A549 (cell line): ENCODE measurements around the gene SORCS2. TPM values are rescaled to one million over a fixed set of nuclear protein-coding genes. Genes with fewer than 3 reads are reported as not detected.

Experiments
- ATAC-seq, 2 experiments: fragments of 200-7000 bp in 1 of 2; fragments of >200 bp in 1 of 2; cut with Nextera tagmentation in 1 of 2; cut with Tn5 transposase in 1 of 2; 3 replicates each; pipeline versions ENCODE4 v1.8.0 to v1.9.1; 2018 to 2020; ENCODE audit warnings: mild to moderate bottlenecking in 1 of 2, moderate library complexity in 1 of 2
- CTCF ChIA-PET: fragments of 300-600 bp; sonication (Branson Sonifier 250); formaldehyde crosslinking; extraction: SDS; loops from one replicate; lab custom pipeline; 2021; ENCODE audit warnings: antibody characterized with exemption, inconsistent platforms; lab: Yijun Ruan, JAX
- POLR2A ChIA-PET: fragments of 350-600 bp; formaldehyde crosslinking; extraction: SDS; loops from one replicate; lab custom pipeline; 2021; ENCODE audit warnings: antibody characterized with exemption, inconsistent platforms; lab: Yijun Ruan, JAX
- DNase-seq, 2 experiments: peaks; one replicate each; pipeline versions ENCODE4 v3.0.0 to v3.0.0-alpha.2; 2011 to 2016; ENCODE audit warnings: low read depth in 1 of 2, low spot score in 1 of 2
- FAIRE-seq: peaks from 2 replicates; lab custom pipeline; 2011; peaks lifted over from hg19 to GRCh38; lab: Jason Lieb, UNC
- H3K27ac ChIP-seq, 2 experiments: fragments of >200 bp; sonication (Bioruptor Twin); formaldehyde crosslinking; 3 replicates each; pipeline ENCODE4 v1.5.1; 2016 to 2017
- H3K4me1 ChIP-seq: fragments of >200 bp; sonication (Bioruptor Twin); formaldehyde crosslinking; 3 replicates; pipeline ENCODE4 v1.6.1; 2016
- H3K4me2 ChIP-seq: fragments of >200 bp; sonication (Bioruptor Twin); formaldehyde crosslinking; 3 replicates; pipeline ENCODE4 v1.6.1; 2016
- H3K4me3 ChIP-seq: fragments of >200 bp; sonication (Bioruptor Twin); formaldehyde crosslinking; 3 replicates; pipeline ENCODE4 v1.5.1; 2016
- H3K9me3 ChIP-seq: fragments of >200 bp; sonication (Bioruptor Twin); formaldehyde crosslinking; 3 replicates; pipeline ENCODE4 v1.6.1; 2016
- BCL3 ChIP-seq: fragments of >200 bp; sonication (Bioruptor Twin); formaldehyde crosslinking; IDR thresholded peaks from 3 replicates; pipeline ENCODE4 v1.6.1; 2016
- CEBPB ChIP-seq, 2 experiments: fragments of >200 bp in 1 of 2; sonication (Bioruptor Twin) in 1 of 2; formaldehyde crosslinking in 1 of 2; IDR thresholded peaks; 2 replicates each; pipeline ENCODE4 v1.6.1; 2012 to 2016
- CTCF ChIP-seq: fragments of >200 bp; sonication (Bioruptor Twin); formaldehyde crosslinking; IDR thresholded peaks from 3 replicates; pipeline ENCODE4 v1.5.1; 2016
- E2F6 ChIP-seq: IDR thresholded peaks from 2 replicates; pipeline ENCODE4 v1.6.1; 2012; ENCODE audit warnings: low read depth, borderline replicate concordance
- FOXS1 ChIP-seq: fragments of 250-450 bp; sonication (Bioruptor Pico); IDR thresholded peaks from 2 replicates; pipeline ENCODE4 v1.5.0; 2020; ENCODE audit warnings: mild to moderate bottlenecking, moderate library complexity
- GATA3 ChIP-seq: IDR thresholded peaks from 2 replicates; pipeline ENCODE4 v1.6.1; 2012; ENCODE audit warnings: borderline replicate concordance
- HEYL ChIP-seq: fragments of 250-450 bp; sonication (Bioruptor Pico); IDR thresholded peaks from 2 replicates; pipeline ENCODE4 v1.8.0; 2021; ENCODE audit warnings: mild to moderate bottlenecking, moderate library complexity
- HOXA7 ChIP-seq: fragments of 250-450 bp; sonication (Bioruptor Pico); IDR thresholded peaks from 2 replicates; pipeline ENCODE4 v1.5.0; 2020; ENCODE audit warnings: mild to moderate bottlenecking, moderate library complexity
- HOXB5 ChIP-seq: fragments of 250-450 bp; sonication (Bioruptor Pico); IDR thresholded peaks from 2 replicates; pipeline ENCODE4 v1.5.0; 2020; ENCODE audit warnings: mild to moderate bottlenecking, moderate library complexity
- JUNB ChIP-seq: fragments of >200 bp; sonication (Bioruptor Twin); formaldehyde crosslinking; IDR thresholded peaks from 2 replicates; pipeline ENCODE4 v1.6.1; 2016
- KDM1A ChIP-seq: fragments of 200-600 bp; sonication (generic); IDR thresholded peaks from 2 replicates; pipeline ENCODE4 v1.6.1; 2016; ENCODE audit warnings: low read depth, mild to moderate bottlenecking
- MAX ChIP-seq: IDR thresholded peaks from 2 replicates; pipeline ENCODE4 v1.6.1; 2012
- NPAS2 ChIP-seq: fragments of 250-450 bp; sonication (Bioruptor Pico); IDR thresholded peaks from 2 replicates; pipeline ENCODE4 v1.8.0; 2022; ENCODE audit warnings: mild to moderate bottlenecking, moderate library complexity, borderline replicate concordance
- PBX3 ChIP-seq: IDR thresholded peaks from 2 replicates; pipeline ENCODE4 v1.6.1; 2012
- PHF8 ChIP-seq: fragments of 200-600 bp; sonication (generic); IDR thresholded peaks from 2 replicates; pipeline ENCODE4 v1.6.1; 2016; ENCODE audit warnings: low read depth, mild to moderate bottlenecking, antibody characterized with exemption, moderate library complexity, borderline replicate concordance
- RAD21 ChIP-seq, 2 experiments: fragments of >200 bp in 1 of 2; sonication (Bioruptor Twin) in 1 of 2; formaldehyde crosslinking in 1 of 2; IDR thresholded peaks in 1 of 2; conservative IDR thresholded peaks in 1 of 2; 2 replicates in 1 of 2; 3 replicates in 1 of 2; pipeline ENCODE4 v1.6.1; 2012 to 2018; ENCODE audit warnings: inconsistent platforms in 1 of 2
- REST ChIP-seq: fragments of 200-600 bp; sonication (generic); IDR thresholded peaks from 2 replicates; pipeline ENCODE4 v1.6.1; 2016; ENCODE audit warnings: antibody characterized with exemption, mild to moderate bottlenecking, moderate library complexity
- RFX5 ChIP-seq: fragments of 450-650 bp; IDR thresholded peaks from 2 replicates; pipeline ENCODE4 v1.7.1; 2014; ENCODE audit warnings: antibody characterized with exemption, mild to moderate bottlenecking, moderate library complexity
- SMC3 ChIP-seq: fragments of >200 bp; sonication (Bioruptor Twin); formaldehyde crosslinking; IDR thresholded peaks from 3 replicates; pipeline ENCODE4 v1.6.1; 2018; ENCODE audit warnings: inconsistent platforms
- USF2 ChIP-seq: fragments of 450-650 bp; IDR thresholded peaks from 2 replicates; pipeline ENCODE4 v1.6.1; 2014; ENCODE audit warnings: antibody characterized with exemption
- ZC3H11A ChIP-seq: fragments of 450-650 bp; IDR thresholded peaks from 2 replicates; pipeline ENCODE4 v1.6.1; 2014; ENCODE audit warnings: antibody characterized with exemption, mild to moderate bottlenecking
- WGBS: methylation state at CpG from one replicate; pipeline ENCODE4 v1.1.6; 2017; ENCODE audit errors: missing lambda C conversion rate; 5-methylcytosine and 5-hydroxymethylcytosine counted together
- polyA plus RNA-seq, 4 experiments: library from polyadenylated mRNA; depleted of rRNA in 3 of 4; stranded (reverse); fragments of >200 nt; fragmentation: RNase III in 1 of 4; extraction: RNeasy Plus Mini Kit Qiagen cat#74134 plus additional on column Dnase treatment in 1 of 4; gene quantifications; 2 replicates in 3 of 4; 3 replicates in 1 of 4; pipeline ENCODE4 v1.2.3, GENCODE V29; 2011 to 2017

Gene SORCS2
- polyA plus RNA-seq, 2 of the 4 experiments (the other 2 are of a cell fraction) = 1.4 to 4.6 TPM

- Histone ChIP-seq H3K4me1 (no peaks in the 10 kb centered on the region), H3K4me2 (no peak overlapping the region), H3K27ac (no peak overlapping the region), H3K4me3 (no peak overlapping the region), H3K9me3 (no peaks in the 10 kb centered on the region)
- ChIA-PET POLR2A (no interaction called here), CTCF (interaction anchor here (1.6 kb wide), 1 partner anchor 33 kb away, joined by 3 read pairs; no protein-coding TSS in a partner anchor)
- DNase-seq (no peak), FAIRE-seq (no peak), ATAC-seq (no peak)
- 87% methylated on average over 15 of the region's 28 CpGs for WGBS
- TF ChIP-seq E2F6 (no peak), RFX5 (no peak), KDM1A (no peak)
Measured at GRCh38 chr4:7675612-7676320, 483.4 kb downstream of the SORCS2 start.

- CTCF ChIA-PET = no interaction called here
- Histone ChIP-seq H3K4me3 (no peak overlapping the region), H3K9me3 (no peaks in the 10 kb centered on the region), H3K4me2 (no peak overlapping the region), H3K27ac (no peak overlapping the region), H3K4me1 (no peaks in the 10 kb centered on the region)
- WGBS = 25% methylated on average over 2 of the region's 4 CpGs
- POLR2A ChIA-PET = no interaction called here
- DNase-seq (no peak), ATAC-seq (no peak), FAIRE-seq (no peak)
- no peak for TF ChIP-seq JUNB
Measured at GRCh38 chr4:7676398-7676922, 484.1 kb downstream of the SORCS2 start.

GRCh38 chr4:7677086-7677485 is 484.7 kb downstream of the SORCS2 start:
- H3K9me3 ChIP-seq = no peaks in the 10 kb centered on the region
- no peak overlapping the region for H3K4me3 ChIP-seq
- CTCF ChIA-PET = interaction anchor here (0.7 to 1.1 kb wide), 2 partner anchors 125 to 483 kb away, joined by 3 to 4 read pairs; no protein-coding TSS in a partner anchor
- H3K4me2 ChIP-seq = no peak overlapping the region
- ATAC-seq (no peak), DNase-seq (no peak), FAIRE-seq (no peak)
- H3K4me1 ChIP-seq = no peaks in the 10 kb centered on the region
- WGBS = 77% methylated on average over 14 of the region's 15 CpGs
- H3K27ac ChIP-seq = no peak overlapping the region
- TF ChIP-seq SMC3 = no peak
- TF ChIP-seq CEBPB (IDR thresholded peaks at IDR 0.05) = no peak
- no peak for TF ChIP-seq ZC3H11A
- TF ChIP-seq USF2 = no peak
- no peak for TF ChIP-seq PHF8
- TF ChIP-seq NPAS2 (CRISPR knock-in tag) = no peak
- TF ChIP-seq JUNB = no peak
- TF ChIP-seq MAX = no peak
- no peak for TF ChIP-seq PBX3
- TF ChIP-seq BCL3 = no peak
- no peak for TF ChIP-seq RAD21 (conservative IDR thresholded peaks at IDR 0.05 in 1 of 2, IDR thresholded peaks at IDR 0.05 in 1 of 2)
- no peak for TF ChIP-seq REST
- TF ChIP-seq HEYL (CRISPR knock-in tag) = no peak
- no peak for TF ChIP-seq FOXS1
- TF ChIP-seq GATA3 = no peak
- TF ChIP-seq CTCF = no peak
- no peak for TF ChIP-seq HOXA7 (CRISPR knock-in tag)
- TF ChIP-seq HOXB5 (CRISPR knock-in tag) = no peak
- POLR2A ChIA-PET = no interaction called here
